SU-DHL-6 (cell line): ENCODE data around the gene NEBL.

Experiments
- H2AFZ ChIP-seq: fragments of 200-600 bp; sonication (generic); 2 replicates; pipeline ENCODE4 v1.6.1; 2014; ENCODE audit warnings: low read depth, mild to moderate bottlenecking, moderate library complexity, mixed read lengths, antibody characterized with exemption, low read length; ENCODE audit not compliant: severe bottlenecking
- H3F3A ChIP-seq: fragments of 200-600 bp; shearing (Covaris generic); 2 replicates; pipeline ENCODE4 v1.6.0; 2016; ENCODE audit warnings: antibody characterized with exemption, mild to moderate bottlenecking; ENCODE audit not compliant: insufficient read depth
- H3K27ac ChIP-seq: fragments of 200-600 bp; sonication (generic); 2 replicates; pipeline ENCODE4 v1.5.1; 2016; ENCODE audit warnings: low read depth, mild to moderate bottlenecking, low read length, moderate library complexity, mixed read lengths
- H3K27me3 ChIP-seq: fragments of 200-600 bp; sonication (generic), shearing (Covaris generic); 2 replicates; pipeline ENCODE4 v1.6.0; 2014; ENCODE audit warnings: mild to moderate bottlenecking, low read length
- H3K36me3 ChIP-seq: fragments of 200-600 bp; sonication (generic); 2 replicates; pipeline ENCODE4 v1.6.1; 2014; ENCODE audit warnings: mild to moderate bottlenecking, low read length, mixed read lengths
- H3K4me2 ChIP-seq: fragments of 300-600, 200-600 bp; shearing (Covaris generic), sonication (generic); 2 replicates; pipeline ENCODE4 v1.6.0; 2014; ENCODE audit warnings: low read length, low read depth, mild to moderate bottlenecking; ENCODE audit not compliant: poor library complexity, severe bottlenecking
- H3K4me3 ChIP-seq: fragments of 200-600 bp; sonication (generic); 2 replicates; pipeline ENCODE4 v1.5.1; 2014; ENCODE audit warnings: antibody characterized with exemption, low read length, mild to moderate bottlenecking, mixed read lengths; ENCODE audit not compliant: insufficient read depth, poor library complexity, severe bottlenecking
- H3K79me2 ChIP-seq: fragments of 200-600 bp; sonication (generic); 2 replicates; pipeline ENCODE4 v1.6.1; 2014; ENCODE audit warnings: mild to moderate bottlenecking, low read length, moderate library complexity; ENCODE audit not compliant: insufficient read depth
- H3K9ac ChIP-seq: fragments of 200-600 bp; sonication (generic); 2 replicates; pipeline ENCODE4 v1.7.0; 2014; ENCODE audit warnings: mild to moderate bottlenecking, low read length
- H3K9me2 ChIP-seq: fragments of 200-600 bp; sonication (generic); replicated peaks from 2 replicates; pipeline ENCODE4 v1.6.1; 2014; ENCODE audit warnings: low read length; ENCODE audit not compliant: insufficient read depth
- H3K9me3 ChIP-seq: fragments of 200-600 bp; sonication (generic); 2 replicates; pipeline ENCODE4 v1.6.1; 2014; ENCODE audit warnings: low read length, mixed read lengths; ENCODE audit not compliant: insufficient read depth
- H4K20me1 ChIP-seq: fragments of 200-600 bp; sonication (generic); 2 replicates; pipeline ENCODE4 v1.6.1; 2014; ENCODE audit warnings: low read depth, mild to moderate bottlenecking, antibody characterized with exemption, low read length, moderate library complexity, mixed read lengths
- CTCF ChIP-seq: fragments of 200-600 bp; sonication (generic); IDR thresholded peaks from one replicate; pipeline ENCODE4 v1.5.1; 2017; ENCODE audit warnings: antibody characterized with exemption, mild to moderate bottlenecking, low read length, moderate library complexity; ENCODE audit not compliant: insufficient read depth, poor library complexity, severe bottlenecking
- EZH2phosphoT487 ChIP-seq: fragments of 200-600 bp; sonication (generic), shearing (Covaris generic); conservative IDR thresholded peaks from 2 replicates; pipeline ENCODE4 v1.6.1; 2018; ENCODE audit warnings: mild to moderate bottlenecking, antibody characterized with exemption, low read length, moderate library complexity, mixed read lengths

NEBL gene

GRCh38 chr10:20856484-20856883 is 40.6 kb downstream of the NEBL start:
- H3K27ac ChIP-seq: no peak overlapping the region
- H3K36me3 ChIP-seq: no peaks in the 10 kb centered on the region
- no peak overlapping the region for H3K4me2 ChIP-seq
- H3K9me2 ChIP-seq: no peaks in the 10 kb centered on the region
- H3K4me3 ChIP-seq: no peak overlapping the region
- H3K79me2 ChIP-seq: no peaks in the 10 kb centered on the region
- H3K9ac ChIP-seq: no peak overlapping the region
- TF ChIP-seq EZH2phosphoT487 (no peak), CTCF (no peak)
- H2AFZ ChIP-seq: no peak overlapping the region
- H3F3A ChIP-seq: no peaks in the 10 kb centered on the region
- H3K9me3 ChIP-seq: no peaks in the 10 kb centered on the region
- H3K27me3 ChIP-seq: no peaks in the 10 kb centered on the region
- H4K20me1 ChIP-seq: no peaks in the 10 kb centered on the region

GRCh38 chr10:20855398-20856038 is 41.6 kb downstream of the NEBL start:
- H3K36me3 ChIP-seq: no peaks in the 10 kb centered on the region
- H3K27me3 ChIP-seq: no peaks in the 10 kb centered on the region
- H2AFZ ChIP-seq: no peak overlapping the region
- no peak overlapping the region for H3K9ac ChIP-seq
- no peak overlapping the region for H3K4me2 ChIP-seq
- H3F3A ChIP-seq: no peaks in the 10 kb centered on the region
- no peaks in the 10 kb centered on the region for H3K9me2 ChIP-seq
- no peaks in the 10 kb centered on the region for H3K79me2 ChIP-seq
- H4K20me1 ChIP-seq: no peaks in the 10 kb centered on the region
- no peak overlapping the region for H3K27ac ChIP-seq
- H3K9me3 ChIP-seq: no peaks in the 10 kb centered on the region
- TF ChIP-seq EZH2phosphoT487 (no peak), CTCF (no peak)
- H3K4me3 ChIP-seq: no peak overlapping the region

GRCh38 chr10:20853276-20853675 is 43.8 kb downstream of the NEBL start:
- no peaks in the 10 kb centered on the region for H3K27me3 ChIP-seq
- H3K9me2 ChIP-seq: no peaks in the 10 kb centered on the region
- no peaks in the 10 kb centered on the region for H3K36me3 ChIP-seq
- H4K20me1 ChIP-seq: no peaks in the 10 kb centered on the region
- H3K4me2 ChIP-seq: no peak overlapping the region
- H2AFZ ChIP-seq: no peak overlapping the region
- no peaks in the 10 kb centered on the region for H3F3A ChIP-seq
- no peak for TF ChIP-seq EZH2phosphoT487
- TF ChIP-seq CTCF: no peak
- H3K79me2 ChIP-seq: no peaks in the 10 kb centered on the region
- H3K9me3 ChIP-seq: no peaks in the 10 kb centered on the region
- no peak overlapping the region for H3K9ac ChIP-seq
- no peak overlapping the region for H3K4me3 ChIP-seq
- H3K27ac ChIP-seq: no peak overlapping the region
